ENCODE results near the gene PLAC1.

DNA sequence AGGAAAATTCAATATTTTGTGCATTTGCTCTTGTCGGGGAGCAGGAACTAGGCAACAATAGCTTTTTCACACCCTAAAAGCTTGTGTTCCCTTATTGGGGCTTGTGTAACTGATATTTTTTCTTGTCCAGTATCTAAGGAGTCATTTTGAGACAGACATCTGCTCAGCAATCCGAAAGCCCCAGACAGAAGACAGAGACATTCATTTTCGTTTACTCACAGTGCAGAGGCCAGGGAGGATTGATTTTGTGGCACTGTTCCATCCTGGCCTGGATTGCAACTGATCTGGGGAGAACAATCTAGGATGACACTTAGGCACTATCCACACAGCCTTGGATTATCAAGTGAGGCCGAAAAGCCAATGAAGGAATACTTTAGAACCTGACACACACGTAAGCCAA is 27.4 kb upstream of the PLAC1 start:
- TF ChIP-seq, protein P1, sequence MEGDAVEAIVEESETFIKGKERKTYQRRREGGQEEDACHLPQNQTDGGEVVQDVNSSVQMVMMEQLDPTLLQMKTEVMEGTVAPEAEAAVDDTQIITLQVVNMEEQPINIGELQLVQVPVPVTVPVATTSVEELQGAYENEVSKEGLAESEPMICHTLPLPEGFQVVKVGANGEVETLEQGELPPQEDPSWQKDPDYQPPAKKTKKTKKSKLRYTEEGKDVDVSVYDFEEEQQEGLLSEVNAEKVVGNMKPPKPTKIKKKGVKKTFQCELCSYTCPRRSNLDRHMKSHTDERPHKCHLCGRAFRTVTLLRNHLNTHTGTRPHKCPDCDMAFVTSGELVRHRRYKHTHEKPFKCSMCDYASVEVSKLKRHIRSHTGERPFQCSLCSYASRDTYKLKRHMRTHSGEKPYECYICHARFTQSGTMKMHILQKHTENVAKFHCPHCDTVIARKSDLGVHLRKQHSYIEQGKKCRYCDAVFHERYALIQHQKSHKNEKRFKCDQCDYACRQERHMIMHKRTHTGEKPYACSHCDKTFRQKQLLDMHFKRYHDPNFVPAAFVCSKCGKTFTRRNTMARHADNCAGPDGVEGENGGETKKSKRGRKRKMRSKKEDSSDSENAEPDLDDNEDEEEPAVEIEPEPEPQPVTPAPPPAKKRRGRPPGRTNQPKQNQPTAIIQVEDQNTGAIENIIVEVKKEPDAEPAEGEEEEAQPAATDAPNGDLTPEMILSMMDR (conservative IDR thresholded peaks at IDR 0.05; ENCODE audit: low read depth, low read length) = no peak
- no peak for TF ChIP-seq EZH2 (IDR thresholded peaks at IDR 0.05; ENCODE audit: low read length, unreplicated experiment)
